C4-2B (cell line): ENCODE results near the gene TDRD9.

Experiments used
- H3K27ac ChIP-seq: fragments of 450-650 bp; 2 replicates; pipeline ENCODE4 v1.5.1; 2017
- ZFX ChIP-seq: fragments of 450-650 bp; IDR thresholded peaks from 2 replicates; pipeline ENCODE4 v1.6.1; 2017
- TF ChIP-seq, protein P1 (sequence below): fragments of 450-650 bp; conservative IDR thresholded peaks from 2 replicates; pipeline ENCODE4 v1.5.1; 2017; ENCODE audit warnings: mild to moderate bottlenecking

Gene TDRD9

DNA sequence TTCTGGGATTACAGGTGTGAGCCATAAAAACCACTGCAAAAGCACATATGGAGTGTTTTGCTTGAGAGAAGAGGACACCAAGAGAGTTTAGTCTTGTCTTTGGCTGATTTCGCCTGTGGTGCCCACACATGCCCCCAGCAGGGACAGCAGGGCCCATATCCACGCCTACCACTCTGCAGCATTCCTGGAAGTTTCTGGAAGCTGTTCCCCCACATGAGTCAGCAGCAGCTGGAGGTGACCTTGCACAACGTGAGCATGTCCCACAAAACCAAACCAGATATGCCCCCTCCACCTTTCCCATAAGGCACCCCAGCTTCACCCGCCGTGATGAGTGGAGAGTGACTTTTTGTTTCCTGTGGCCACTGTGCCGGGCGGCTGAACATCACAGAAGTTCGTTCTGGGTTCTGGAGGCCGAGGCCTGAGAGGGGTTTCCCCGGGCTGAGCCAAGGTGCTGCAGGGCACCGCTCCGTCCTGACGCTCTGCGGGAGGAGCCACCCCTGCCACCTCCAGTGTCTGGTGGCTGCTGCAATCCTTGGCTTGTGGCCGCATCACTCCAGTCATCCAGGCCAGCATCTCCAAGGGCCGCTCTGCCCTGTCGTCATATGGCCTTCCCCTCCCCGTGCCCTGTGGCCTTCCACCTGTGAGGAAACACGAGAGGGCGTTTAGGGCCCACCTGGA lies 162.0 kb downstream of the TDRD9 start:
- no peak for TF ChIP-seq ZFX
- TF ChIP-seq, protein P1, sequence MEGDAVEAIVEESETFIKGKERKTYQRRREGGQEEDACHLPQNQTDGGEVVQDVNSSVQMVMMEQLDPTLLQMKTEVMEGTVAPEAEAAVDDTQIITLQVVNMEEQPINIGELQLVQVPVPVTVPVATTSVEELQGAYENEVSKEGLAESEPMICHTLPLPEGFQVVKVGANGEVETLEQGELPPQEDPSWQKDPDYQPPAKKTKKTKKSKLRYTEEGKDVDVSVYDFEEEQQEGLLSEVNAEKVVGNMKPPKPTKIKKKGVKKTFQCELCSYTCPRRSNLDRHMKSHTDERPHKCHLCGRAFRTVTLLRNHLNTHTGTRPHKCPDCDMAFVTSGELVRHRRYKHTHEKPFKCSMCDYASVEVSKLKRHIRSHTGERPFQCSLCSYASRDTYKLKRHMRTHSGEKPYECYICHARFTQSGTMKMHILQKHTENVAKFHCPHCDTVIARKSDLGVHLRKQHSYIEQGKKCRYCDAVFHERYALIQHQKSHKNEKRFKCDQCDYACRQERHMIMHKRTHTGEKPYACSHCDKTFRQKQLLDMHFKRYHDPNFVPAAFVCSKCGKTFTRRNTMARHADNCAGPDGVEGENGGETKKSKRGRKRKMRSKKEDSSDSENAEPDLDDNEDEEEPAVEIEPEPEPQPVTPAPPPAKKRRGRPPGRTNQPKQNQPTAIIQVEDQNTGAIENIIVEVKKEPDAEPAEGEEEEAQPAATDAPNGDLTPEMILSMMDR = no peak
- no peak overlapping the region for H3K27ac ChIP-seq

DNA sequence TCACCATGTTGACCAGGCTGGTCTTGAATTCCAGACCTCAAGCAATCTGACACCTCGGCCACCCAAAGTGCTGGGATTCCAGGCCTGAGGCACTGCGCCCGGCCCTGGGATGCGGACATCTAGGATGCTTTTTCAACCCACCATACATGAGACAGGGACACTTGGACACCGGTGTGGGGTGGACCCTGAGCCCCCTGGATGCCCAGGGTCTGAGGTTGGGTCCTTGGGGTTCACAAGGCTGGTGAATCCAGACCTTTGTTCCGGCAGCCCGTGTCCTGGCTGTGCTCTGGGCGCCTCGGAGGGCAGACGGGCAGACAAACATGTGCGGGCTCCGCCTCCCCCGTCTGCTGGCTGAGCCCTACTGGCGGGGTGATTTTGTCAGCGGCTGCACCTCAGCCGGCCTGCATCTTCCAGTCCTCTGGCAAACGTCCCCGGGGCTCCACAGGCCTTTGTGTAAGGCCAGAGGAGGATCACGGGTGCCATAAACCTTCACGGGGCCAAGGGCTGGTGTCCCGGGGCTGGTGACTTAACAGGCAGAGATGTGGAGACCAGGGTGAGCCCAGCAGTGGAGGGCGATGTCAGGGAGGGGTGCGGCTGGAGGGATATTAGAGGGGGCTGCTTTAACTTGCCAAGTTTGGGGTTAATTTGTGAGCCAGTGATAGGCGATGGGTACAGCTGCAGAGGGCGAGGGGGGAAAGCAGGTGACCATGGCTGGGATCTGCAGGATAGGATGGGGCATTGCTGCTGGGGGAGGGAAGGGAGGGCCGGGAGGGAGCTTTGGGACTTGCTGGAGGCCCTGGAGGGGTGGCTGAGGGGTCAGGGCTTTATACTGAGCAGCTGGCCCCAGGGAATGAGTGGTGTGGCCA lies 163.0 kb downstream of the TDRD9 start:
- no peak for TF ChIP-seq ZFX
- TF ChIP-seq, protein P1 = no peak
- H3K27ac ChIP-seq = no peak overlapping the region

DNA sequence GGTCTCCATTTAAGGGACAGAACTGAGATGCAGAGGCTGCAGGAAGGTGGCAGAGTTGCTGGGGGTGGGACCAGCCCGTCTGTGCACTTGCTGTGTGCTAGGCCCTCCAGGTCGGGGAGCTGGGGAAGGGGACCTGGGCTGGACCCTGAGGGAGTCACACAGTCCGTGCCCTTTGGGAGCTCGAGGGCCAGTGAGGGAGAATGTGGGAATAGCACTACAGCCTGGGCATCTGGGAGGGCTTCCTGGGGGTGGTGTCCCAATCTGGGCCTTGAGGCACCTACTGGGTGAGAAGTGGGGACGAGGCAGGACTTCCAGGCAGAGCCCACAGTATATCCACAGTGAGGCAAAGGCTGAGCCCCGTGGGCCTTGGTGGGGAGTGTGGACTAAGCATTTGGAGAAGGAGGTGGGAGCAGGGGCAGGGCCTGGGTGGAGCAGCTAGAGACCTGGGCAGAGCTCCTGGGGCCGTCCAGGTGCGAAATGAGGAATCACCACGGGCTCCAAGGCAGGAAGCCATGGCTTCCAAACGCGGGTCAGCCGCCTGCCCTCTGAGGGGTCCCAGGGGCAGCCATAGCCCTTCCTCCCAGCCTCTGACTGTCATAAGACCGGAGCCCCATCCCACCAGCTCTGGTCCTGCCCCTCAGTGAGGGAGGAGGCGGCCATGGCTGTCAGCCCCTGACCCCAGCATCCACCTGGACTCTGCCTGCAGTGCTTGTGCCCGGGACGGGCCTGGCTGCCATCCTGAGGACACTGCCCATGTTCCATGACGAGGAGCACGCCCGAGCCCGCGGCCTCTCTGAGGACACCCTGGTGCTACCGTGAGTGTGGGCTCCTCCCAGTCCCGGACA lies 163.9 kb downstream of the TDRD9 start:
- no peak overlapping the region for H3K27ac ChIP-seq
- TF ChIP-seq ZFX = no peak
- TF ChIP-seq, protein P1 = no peak

DNA sequence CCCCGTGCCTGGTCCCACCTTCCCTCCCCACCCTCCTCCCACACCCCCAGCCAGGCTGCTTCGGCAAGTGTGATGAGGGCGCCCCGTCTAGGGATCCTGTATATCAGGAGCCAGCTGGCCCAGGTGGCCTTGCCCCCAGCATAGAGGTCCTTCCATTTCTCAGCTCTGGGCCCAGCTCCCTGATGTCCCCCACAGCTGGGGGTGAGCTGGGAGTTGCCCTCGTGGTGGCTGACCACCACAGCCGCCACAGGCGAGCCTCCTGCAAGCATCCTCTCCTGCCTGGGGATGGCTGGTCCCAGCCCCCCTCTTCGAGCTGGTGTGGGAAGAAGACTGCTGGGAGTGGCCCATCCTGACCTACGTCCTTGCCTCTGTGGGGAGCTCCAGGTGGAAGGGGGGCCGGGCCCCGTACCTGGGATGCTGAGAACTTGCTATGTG lies 164.7 kb downstream of the TDRD9 start:
- H3K27ac ChIP-seq = no peak overlapping the region
- no peak for TF ChIP-seq ZFX
- TF ChIP-seq, protein P1 = no peak

DNA sequence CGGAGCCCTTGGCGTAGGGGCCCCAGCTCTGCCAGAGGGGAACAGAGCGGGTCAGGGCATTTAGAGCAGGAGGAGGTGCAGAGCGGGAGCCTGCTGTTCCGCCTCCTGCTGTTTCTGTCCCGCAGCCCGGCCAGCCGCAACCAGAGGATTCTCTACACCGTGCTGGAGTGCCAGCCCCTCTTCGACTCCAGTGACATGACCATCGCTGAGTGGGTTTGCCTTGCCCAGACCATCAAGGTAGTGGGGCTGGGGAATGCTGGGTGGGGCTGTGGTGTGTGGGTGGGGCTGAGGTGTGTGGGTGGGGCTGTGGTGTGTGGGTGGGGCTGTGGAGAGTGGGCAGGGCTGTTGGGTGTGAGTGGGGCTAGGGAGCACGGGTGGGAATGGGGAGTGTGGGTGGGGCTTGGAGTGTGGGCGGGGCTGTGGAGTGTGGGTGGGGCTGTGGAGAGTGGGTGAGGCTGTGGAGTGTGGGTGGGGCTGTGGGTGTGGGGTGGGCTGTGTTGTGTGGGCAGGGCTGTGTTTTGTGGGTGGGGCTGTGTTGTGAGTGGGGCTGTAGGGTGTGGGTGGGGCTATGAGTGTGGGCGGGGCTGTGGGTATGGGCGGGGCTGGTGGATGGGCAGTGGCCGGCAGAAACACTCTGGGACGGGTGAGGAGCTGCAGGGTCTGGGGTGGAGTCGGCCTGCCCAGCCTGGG lies 165.3 kb downstream of the TDRD9 start:
- TF ChIP-seq ZFX = no peak
- TF ChIP-seq, protein P1 = no peak
- no peak overlapping the region for H3K27ac ChIP-seq

DNA sequence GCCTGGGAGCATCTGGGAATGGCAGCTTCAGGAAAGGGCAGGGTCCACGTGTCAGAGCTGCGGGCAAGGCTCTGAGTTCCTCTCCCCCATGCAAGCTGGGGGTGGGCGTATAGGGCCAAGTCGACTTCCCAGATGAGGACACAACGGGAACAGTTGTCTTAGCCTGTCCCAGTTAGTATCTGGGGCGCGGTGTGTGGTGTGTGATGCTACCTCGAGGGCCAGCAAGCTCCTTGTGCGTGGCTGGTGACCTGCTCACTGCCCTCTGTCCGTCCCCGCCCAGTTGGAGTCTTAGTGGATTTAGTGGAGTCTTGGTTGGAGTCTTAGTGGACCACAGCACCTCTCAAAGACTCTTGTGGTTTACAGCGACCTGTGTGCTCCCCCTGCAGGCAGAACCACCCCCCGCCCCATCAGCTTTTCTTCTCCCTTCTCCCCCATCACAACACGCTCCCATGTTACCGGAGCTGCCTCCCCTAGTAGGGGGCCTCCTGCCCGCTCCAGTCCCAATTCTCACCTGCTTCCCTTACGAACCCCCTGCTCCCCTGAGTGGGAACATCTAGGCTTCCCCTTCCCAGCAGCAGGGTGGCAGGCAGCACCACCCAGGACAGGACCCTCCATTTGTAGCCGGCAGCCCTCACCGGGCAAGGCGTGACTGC lies 165.9 kb downstream of the TDRD9 start:
- TF ChIP-seq ZFX = no peak
- TF ChIP-seq, protein P1 = no peak
- H3K27ac ChIP-seq = no peak overlapping the region
